HG02763 (cell line): ENCODE measurements around the gene MAT1A.
"Not testable (repeated sequence)": the region's sequence is repeated elsewhere in the genome, so short reads cannot be mapped to it uniquely, and the experiment has no call there.

Source experiments
- ATAC-seq: cut with Tn5 transposase; IDR thresholded peaks from one replicate; pipeline ENCODE4 v1.9.1; 2021; ENCODE audit warnings: mild to moderate bottlenecking, moderate library complexity; ENCODE audit not compliant: unreplicated experiment

Gene MAT1A

GRCh38 chr10:80233871-80234270 is 55.6 kb downstream of the MAT1A start:
- not testable (repeated sequence) for ATAC-seq

GRCh38 chr10:80226723-80227122 is 62.7 kb downstream of the MAT1A start:
- ATAC-seq: not testable (repeated sequence)

GRCh38 chr10:80223031-80223419 is 66.4 kb downstream of the MAT1A start:
- not testable (repeated sequence) for ATAC-seq
